Measurements from ENCODE around the gene ERVH48-1. TPM values are rescaled to one million over a fixed set of nuclear protein-coding genes. Genes with fewer than 3 reads are reported as not detected.
A peak's percentile ranks its signal among the peaks of the same experiment; 100 is the strongest.
"Not testable (repeated sequence)": the region's sequence is repeated elsewhere in the genome, so short reads cannot be mapped to it uniquely, and the experiment has no call there.

The ERVH48-1 gene
- total RNA-seq, 1 experiment from 2014 or later: not detected

DNA sequence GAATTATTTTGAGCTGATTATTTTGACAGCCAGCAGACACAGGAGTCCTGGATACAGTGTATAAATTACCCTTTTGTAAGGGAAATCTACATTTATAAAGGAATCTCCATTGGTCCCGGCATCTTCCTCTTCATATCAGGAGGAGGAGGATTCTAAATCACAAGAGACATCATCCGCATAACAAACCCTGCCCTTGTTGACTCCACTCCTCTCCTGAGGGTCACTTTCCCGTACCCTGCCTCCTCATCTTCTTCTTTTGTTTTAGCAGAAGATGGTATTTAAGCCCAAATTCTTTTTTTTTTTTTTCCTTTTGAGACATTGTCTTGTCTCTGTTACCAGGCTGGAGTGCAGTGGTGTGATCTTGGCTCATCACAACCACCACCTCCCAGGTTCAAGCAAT, 34.3 kb upstream of the ERVH48-1 start:
- Mint-ChIP-seq H3K4me3 (ENCODE audit: unreplicated experiment) (no peak overlapping the region), H3K27ac (ENCODE audit: low read depth, unreplicated experiment) (no peak overlapping the region), H3K27me3 (ENCODE audit: insufficient read depth, unreplicated experiment) (no peaks in the 10 kb centered on the region), H3K4me1 (ENCODE audit: insufficient read depth, unreplicated experiment) (peaks cover 5% of the 10 kb centered on the region), H3K36me3 (ENCODE audit: insufficient read depth, unreplicated experiment) (no peaks in the 10 kb centered on the region), H3K9me3 (ENCODE audit: unreplicated experiment) (no peaks in the 10 kb centered on the region)
- ChIA-PET CTCF (no interaction called here), POLR2A (interaction anchor here (0.7 kb wide), 1 partner anchor 958 kb away, joined by 3 read pairs; no protein-coding TSS in a partner anchor)
- BruUV-seq (replicated peaks): no TSS peak
- no peak for DNase-seq (ENCODE audit: unreplicated experiment)
- TF ChIP-seq, protein P1, sequence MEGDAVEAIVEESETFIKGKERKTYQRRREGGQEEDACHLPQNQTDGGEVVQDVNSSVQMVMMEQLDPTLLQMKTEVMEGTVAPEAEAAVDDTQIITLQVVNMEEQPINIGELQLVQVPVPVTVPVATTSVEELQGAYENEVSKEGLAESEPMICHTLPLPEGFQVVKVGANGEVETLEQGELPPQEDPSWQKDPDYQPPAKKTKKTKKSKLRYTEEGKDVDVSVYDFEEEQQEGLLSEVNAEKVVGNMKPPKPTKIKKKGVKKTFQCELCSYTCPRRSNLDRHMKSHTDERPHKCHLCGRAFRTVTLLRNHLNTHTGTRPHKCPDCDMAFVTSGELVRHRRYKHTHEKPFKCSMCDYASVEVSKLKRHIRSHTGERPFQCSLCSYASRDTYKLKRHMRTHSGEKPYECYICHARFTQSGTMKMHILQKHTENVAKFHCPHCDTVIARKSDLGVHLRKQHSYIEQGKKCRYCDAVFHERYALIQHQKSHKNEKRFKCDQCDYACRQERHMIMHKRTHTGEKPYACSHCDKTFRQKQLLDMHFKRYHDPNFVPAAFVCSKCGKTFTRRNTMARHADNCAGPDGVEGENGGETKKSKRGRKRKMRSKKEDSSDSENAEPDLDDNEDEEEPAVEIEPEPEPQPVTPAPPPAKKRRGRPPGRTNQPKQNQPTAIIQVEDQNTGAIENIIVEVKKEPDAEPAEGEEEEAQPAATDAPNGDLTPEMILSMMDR (IDR thresholded peaks at IDR 0.05; ENCODE audit: unreplicated experiment): no peak
- intact Hi-C loops (cut with micrococcal nuclease): loop anchor here (10.0 kb wide), 1 partner anchor 65 kb away; the partner anchor contains the start of gene NDUFV3

DNA sequence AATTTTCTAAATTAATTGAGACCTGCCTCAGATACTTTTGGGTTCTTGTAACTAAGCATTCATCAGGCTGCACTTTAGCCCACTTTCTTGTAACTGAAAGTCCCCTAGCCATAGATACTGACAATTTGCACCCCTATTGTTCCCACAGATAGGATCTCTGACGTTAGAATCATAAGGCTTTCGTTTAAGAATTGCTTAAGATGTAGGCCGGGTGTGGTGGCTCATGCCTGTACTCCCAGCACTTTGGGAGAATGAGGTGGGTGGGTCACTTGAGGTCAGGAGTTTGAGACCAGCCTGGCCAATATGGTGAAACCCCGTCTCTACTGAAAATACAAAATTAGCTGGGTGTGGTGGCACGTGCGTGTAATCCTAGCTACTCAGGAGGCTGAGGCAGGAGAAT, 32.7 kb upstream of the ERVH48-1 start:
- H3K27me3 Mint-ChIP-seq (ENCODE audit: insufficient read depth, unreplicated experiment); BruUV-seq (replicated peaks); POLR2A ChIA-PET; H3K4me3 Mint-ChIP-seq (ENCODE audit: unreplicated experiment); H3K4me1 Mint-ChIP-seq (ENCODE audit: insufficient read depth, unreplicated experiment); H3K27ac Mint-ChIP-seq (ENCODE audit: low read depth, unreplicated experiment); H3K9me3 Mint-ChIP-seq (ENCODE audit: unreplicated experiment); H3K36me3 Mint-ChIP-seq (ENCODE audit: insufficient read depth, unreplicated experiment); CTCF ChIA-PET: not testable (repeated sequence)
- DNase-seq (ENCODE audit: unreplicated experiment): peak; percentile 7
- intact Hi-C loops (cut with micrococcal nuclease): loop anchor here (10.0 kb wide), 1 partner anchor 63 kb away; the partner anchor contains the start of gene NDUFV3

DNA sequence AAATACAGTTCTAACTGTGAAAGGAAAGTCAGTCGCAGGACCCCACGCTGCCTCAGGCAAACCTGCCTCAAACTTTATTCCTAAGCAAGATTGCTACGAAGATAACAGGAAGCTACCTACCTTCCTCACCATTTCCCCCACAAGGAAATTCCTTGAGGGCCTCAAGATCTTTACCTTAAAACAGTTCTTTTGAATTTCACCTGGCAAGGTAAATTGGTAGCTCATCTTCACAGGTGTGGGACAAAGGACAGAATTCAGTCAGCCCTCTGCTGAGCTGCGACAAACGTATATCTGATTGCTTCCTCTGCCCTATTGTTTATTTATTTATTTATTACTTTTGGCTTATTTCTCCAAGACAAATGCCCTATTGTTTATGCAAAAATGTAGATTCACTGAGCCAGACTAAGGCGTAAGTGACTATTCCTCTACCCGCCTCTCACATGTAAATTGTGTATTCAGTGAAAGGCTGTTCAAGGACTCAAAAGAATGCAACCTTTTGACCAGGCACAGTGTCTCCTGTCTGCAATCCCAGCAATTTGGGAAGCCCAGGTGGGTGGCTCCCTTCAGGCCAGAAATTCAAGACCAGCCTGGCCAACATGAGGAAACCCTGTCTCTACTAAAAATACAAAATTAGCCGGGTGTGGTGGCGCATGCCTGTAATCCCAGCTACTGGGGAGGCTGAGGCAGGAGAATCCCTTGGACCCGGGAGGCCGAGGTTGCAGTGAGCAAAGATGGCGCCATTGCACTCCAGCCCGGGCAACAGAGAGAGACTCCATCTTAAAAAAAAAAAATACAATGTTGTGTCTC, 31.6 kb upstream of the ERVH48-1 start:
- no peaks in the 10 kb centered on the region for H3K27me3 Mint-ChIP-seq (ENCODE audit: insufficient read depth, unreplicated experiment)
- no peak for DNase-seq (ENCODE audit: unreplicated experiment)
- H3K27ac Mint-ChIP-seq (ENCODE audit: low read depth, unreplicated experiment): no peak overlapping the region
- TF ChIP-seq, protein P1 (IDR thresholded peaks at IDR 0.05; ENCODE audit: unreplicated experiment): no peak
- H3K4me1 Mint-ChIP-seq (ENCODE audit: insufficient read depth, unreplicated experiment): peaks cover 5% of the 10 kb centered on the region
- ChIA-PET POLR2A (interaction anchor here (0.6 to 2.9 kb wide), 5 partner anchors 15 to 688 kb away, joined by 3 to 19 read pairs (median 4); partner anchors contain the start of gene PKNOX1), CTCF (interaction anchor here (0.7 kb wide), 1 partner anchor 25 kb away, joined by 3 read pairs; no protein-coding TSS in a partner anchor)
- no TSS peak for BruUV-seq (replicated peaks)
- intact Hi-C loops (cut with micrococcal nuclease): loop anchor here (10.0 kb wide), 1 partner anchor 62 kb away; the partner anchor contains the start of gene NDUFV3
- no peak overlapping the region for H3K4me3 Mint-ChIP-seq (ENCODE audit: unreplicated experiment)
- no peaks in the 10 kb centered on the region for H3K36me3 Mint-ChIP-seq (ENCODE audit: insufficient read depth, unreplicated experiment)
- H3K9me3 Mint-ChIP-seq (ENCODE audit: unreplicated experiment): no peaks in the 10 kb centered on the region

DNA sequence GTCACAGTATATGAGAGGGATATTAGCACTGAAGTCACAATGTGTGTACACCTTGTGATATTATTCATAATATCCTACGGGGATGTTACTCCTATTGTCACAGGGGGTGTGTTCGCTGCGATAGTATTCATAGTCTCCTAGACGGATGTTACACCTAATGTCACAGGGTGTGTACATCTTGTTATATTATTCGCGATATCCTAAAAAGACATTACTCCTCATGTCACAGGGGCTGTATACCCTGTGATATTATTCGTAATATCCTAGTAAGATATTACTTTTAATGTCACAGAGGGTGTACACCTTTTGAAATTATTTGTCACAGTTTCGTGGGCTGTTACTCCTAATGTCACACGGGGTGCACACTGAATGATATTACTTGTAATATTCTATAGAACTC, 25.8 kb upstream of the ERVH48-1 start:
- CTCF ChIA-PET; BruUV-seq (replicated peaks); H3K27me3 Mint-ChIP-seq (ENCODE audit: insufficient read depth, unreplicated experiment); H3K36me3 Mint-ChIP-seq (ENCODE audit: insufficient read depth, unreplicated experiment); H3K4me3 Mint-ChIP-seq (ENCODE audit: unreplicated experiment); H3K9me3 Mint-ChIP-seq (ENCODE audit: unreplicated experiment); POLR2A ChIA-PET; DNase-seq (ENCODE audit: unreplicated experiment); H3K27ac Mint-ChIP-seq (ENCODE audit: low read depth, unreplicated experiment): not testable (repeated sequence)
- peaks cover 14% of the 10 kb centered on the region for H3K4me1 Mint-ChIP-seq (ENCODE audit: insufficient read depth, unreplicated experiment)
- intact Hi-C loops (cut with micrococcal nuclease): loop anchor here (10.0 kb wide), 1 partner anchor 56 kb away; the partner anchor contains the start of gene NDUFV3

DNA sequence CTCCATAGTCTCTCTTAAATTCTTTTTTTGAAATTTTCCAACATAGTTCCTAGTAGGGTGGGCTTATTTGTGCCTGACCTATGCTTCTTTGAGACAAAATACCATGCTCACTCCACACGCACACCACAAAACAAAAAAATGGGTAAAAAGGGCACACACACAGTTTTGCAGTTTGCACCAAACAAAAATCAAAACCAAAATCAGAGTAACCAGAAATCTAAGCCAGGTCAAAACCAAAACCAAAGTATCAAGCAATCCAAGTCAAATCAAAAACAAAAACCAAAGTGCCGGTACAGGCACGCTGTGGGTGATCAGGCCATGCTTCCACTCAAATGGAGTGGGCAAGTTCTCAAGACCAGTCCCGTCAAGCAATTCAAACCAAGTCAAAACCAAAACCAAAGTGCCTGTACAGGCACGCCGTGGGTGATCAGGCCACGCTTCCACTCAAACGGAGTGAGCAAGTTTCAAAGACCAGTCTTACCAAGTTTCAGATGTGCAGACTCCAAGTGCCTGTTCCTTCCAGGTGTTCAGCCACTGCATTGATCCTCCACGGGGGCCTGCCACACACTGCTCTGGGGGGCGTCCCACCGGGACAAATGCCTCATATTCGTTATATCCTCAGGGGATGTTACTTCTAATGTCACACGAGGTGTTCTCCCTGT, 23.8 kb upstream of the ERVH48-1 start:
- H3K4me1 Mint-ChIP-seq (ENCODE audit: insufficient read depth, unreplicated experiment); DNase-seq (ENCODE audit: unreplicated experiment); H3K27me3 Mint-ChIP-seq (ENCODE audit: insufficient read depth, unreplicated experiment); H3K9me3 Mint-ChIP-seq (ENCODE audit: unreplicated experiment); CTCF ChIA-PET; intact Hi-C loops (cut with micrococcal nuclease); H3K36me3 Mint-ChIP-seq (ENCODE audit: insufficient read depth, unreplicated experiment); BruUV-seq (replicated peaks): not testable (repeated sequence)
- POLR2A ChIA-PET: interaction anchor here (0.7 kb wide), 1 partner anchor 24 kb away, joined by 3 read pairs; no protein-coding TSS in a partner anchor
- Mint-ChIP-seq H3K27ac (ENCODE audit: low read depth, unreplicated experiment) (peak overlapping the region; percentile 67), H3K4me3 (ENCODE audit: unreplicated experiment) (peak overlapping the region; percentile 2)
